HepG2 (cell line): Measurements from ENCODE around the gene PPP1CC. TPM values are rescaled to one million over a fixed set of nuclear protein-coding genes. Genes with fewer than 3 reads are reported as not detected.

ENCODE experiments used
- ATAC-seq: fragments of 200-7000 bp; cut with Tn5 transposase; 3 replicates; pipeline ENCODE4 v1.9.1; 2020; ENCODE audit warnings: mild to moderate bottlenecking, moderate library complexity
- BruUV-seq: library from RNA; stranded (reverse); fragments of 400-500 nt; replicated peaks from 2 replicates; lab custom pipeline; 2021; lab: Mats Ljungman, UMichigan
- CTCF ChIA-PET: fragments of 300-600 bp; formaldehyde crosslinking; extraction: SDS; loops from one replicate; lab custom pipeline; 2021; ENCODE audit warnings: low total read pairs, inconsistent platforms, low intra/inter-chr PET ratio; lab: Yijun Ruan, JAX
- POLR2A ChIA-PET: fragments of 350-600 bp; sonication (Branson Sonifier 250); formaldehyde crosslinking; loops from one replicate; lab custom pipeline; 2020; ENCODE audit warnings: antibody characterized with exemption, inconsistent platforms; lab: Yijun Ruan, JAX
- DNase-seq: peaks from one replicate; pipeline ENCODE4 v3.0.0-alpha.2; 2015; ENCODE audit warnings: low spot score
- FAIRE-seq: peaks from 3 replicates; lab custom pipeline; 2011; peaks lifted over from hg19 to GRCh38; lab: Jason Lieb, UNC
- H2AFZ ChIP-seq: one replicate; pipeline ENCODE4 v1.6.1; 2011; ENCODE audit warnings: low read length, inconsistent platforms
- H3K27ac ChIP-seq: fragments of 300-600 bp; 3 replicates; pipeline ENCODE4 v1.8.0; 2011; ENCODE audit warnings: mixed run types, mild to moderate bottlenecking, mixed read lengths, low read length, inconsistent platforms; ENCODE audit not compliant: insufficient read depth; ENCODE audit errors: extremely low read length
- H3K27me3 ChIP-seq, 2 experiments: fragments of 200-600 bp in 1 of 2; 2 replicates in 1 of 2; 3 replicates in 1 of 2; pipeline versions ENCODE4 v1.6.0 to v1.8.0; 2011; ENCODE audit warnings: low read length in 2 of 2, mild to moderate bottlenecking in 2 of 2, moderate library complexity in 2 of 2, inconsistent platforms in 1 of 2; ENCODE audit not compliant: insufficient read depth in 2 of 2, control insufficient read depth in 1 of 2
- H3K36me3 ChIP-seq, 2 experiments: fragments of 200-600 bp in 1 of 2; replicated peaks in 1 of 2; 2 replicates in 1 of 2; 3 replicates in 1 of 2; pipeline versions ENCODE4 v1.5.1 to v1.8.0; 2011; ENCODE audit warnings: low read length in 2 of 2, inconsistent platforms in 1 of 2; ENCODE audit not compliant: insufficient read depth in 2 of 2, control insufficient read depth in 1 of 2
- H3K4me1 ChIP-seq: 2 replicates; pipeline ENCODE4 v1.5.1; 2012; ENCODE audit warnings: low read length, inconsistent platforms; ENCODE audit not compliant: insufficient read depth
- H3K4me2 ChIP-seq: 2 replicates; pipeline ENCODE4 v1.6.0; 2011; ENCODE audit warnings: low read depth, low read length, inconsistent platforms
- H3K4me3 ChIP-seq, 3 experiments: fragments of 200-600 bp in 1 of 3; sonication (generic), shearing (Covaris generic) in 1 of 3; replicated peaks in 1 of 3; 2 replicates each; pipeline ENCODE4 v1.5.1; 2011 to 2016; ENCODE audit warnings: low read length in 3 of 3, inconsistent platforms in 2 of 3, low read depth in 2 of 3, mild to moderate bottlenecking in 2 of 3, control low read depth in 1 of 3, mixed read lengths in 1 of 3; ENCODE audit not compliant: insufficient read depth in 1 of 3
- H3K79me2 ChIP-seq: one replicate; pipeline ENCODE4 v1.6.1; 2011; ENCODE audit warnings: low read length, inconsistent platforms; ENCODE audit not compliant: insufficient read depth
- H3K9ac ChIP-seq: 2 replicates; pipeline ENCODE4 v1.6.0; 2011; ENCODE audit warnings: mild to moderate bottlenecking, low read depth, low read length, inconsistent platforms; ENCODE audit not compliant: insufficient read depth
- H3K9me3 ChIP-seq: 2 replicates; pipeline ENCODE4 v1.5.1; 2012; ENCODE audit warnings: mild to moderate bottlenecking, low read length
- H4K20me1 ChIP-seq: 2 replicates; pipeline ENCODE4 v1.6.0; 2011; ENCODE audit warnings: inconsistent platforms, mild to moderate bottlenecking, low read length, moderate library complexity; ENCODE audit not compliant: insufficient read depth
- BCL6 ChIP-seq: IDR thresholded peaks from 2 replicates; pipeline ENCODE4 v1.6.1; 2016; ENCODE audit warnings: missing genetic modification reagents, missing compliant biosample characterization
- FOXC1 ChIP-seq: sonication (generic); formaldehyde crosslinking; IDR thresholded peaks from 2 replicates; pipeline ENCODE4 v1.8.0; 2022; ENCODE audit warnings: mild to moderate bottlenecking, missing genetic modification reagents, borderline replicate concordance
- GFI1 ChIP-seq: sonication (generic); formaldehyde crosslinking; IDR thresholded peaks from 2 replicates; pipeline ENCODE4 v1.5.0; 2020; ENCODE audit warnings: missing genetic modification reagents, mild to moderate bottlenecking, borderline replicate concordance
- HOXD1 ChIP-seq: sonication (generic); formaldehyde crosslinking; IDR thresholded peaks from 2 replicates; pipeline ENCODE4 v1.5.0; 2020; ENCODE audit warnings: missing genetic modification reagents
- KMT2B ChIP-seq: IDR thresholded peaks from 2 replicates; pipeline ENCODE4 v1.6.1; 2016; ENCODE audit warnings: missing genetic modification reagents, missing compliant biosample characterization
- MYC ChIP-seq: sonication (generic); formaldehyde crosslinking; IDR thresholded peaks from 2 replicates; pipeline ENCODE4 v1.9.0; 2021; ENCODE audit warnings: missing genetic modification reagents, borderline replicate concordance
- PHF8 ChIP-seq: sonication (generic); formaldehyde crosslinking; IDR thresholded peaks from 2 replicates; pipeline ENCODE4 v1.5.0; 2020; ENCODE audit warnings: missing genetic modification reagents
- SNRNP70 ChIP-seq: fragments of 200-400 bp; formaldehyde crosslinking; IDR thresholded peaks from 2 replicates; pipeline ENCODE4 v1.6.1; 2017; ENCODE audit warnings: mild to moderate bottlenecking, low read depth, low read length, moderate library complexity
- SP5 ChIP-seq: IDR thresholded peaks from 2 replicates; pipeline ENCODE4 v1.6.1; 2016; ENCODE audit warnings: low read depth, borderline replicate concordance
- TFAP4 ChIP-seq: sonication (generic); IDR thresholded peaks from 2 replicates; pipeline ENCODE4 v1.6.1; 2016; ENCODE audit warnings: low read depth, borderline replicate concordance
- ZFX ChIP-seq: sonication (generic); formaldehyde crosslinking; IDR thresholded peaks from 2 replicates; pipeline ENCODE4 v1.4.0; 2020; ENCODE audit warnings: mild to moderate bottlenecking, low read depth, missing genetic modification reagents, moderate library complexity
- ZMAT3 ChIP-seq: sonication (generic); formaldehyde crosslinking; conservative IDR thresholded peaks from 2 replicates; pipeline ENCODE4 v1.7.0; 2021; ENCODE audit warnings: missing genetic modification reagents
- WGBS: methylation state at CpG from one replicate; pipeline ENCODE4 v1.1.6; 2017; ENCODE audit warnings: low lambda C conversion rate; 5-methylcytosine and 5-hydroxymethylcytosine counted together
- in situ Hi-C: cut with HindIII; loops from 2 replicates; pipeline ENCODE4 v1.10.0; 2017; ENCODE audit warnings: low pct_unique_long_range_greater_than_20kb; ENCODE audit not compliant: extremely low pct_ligation_motif_present
- intact Hi-C: fragments of 100-400 bp; cut with micrococcal nuclease; formaldehyde crosslinking; loops from one replicate; pipeline ENCODE4 v1.10.0; 2022; ENCODE audit not compliant: unreplicated experiment
- polyA plus RNA-seq, 8 experiments: library from polyadenylated mRNA; depleted of rRNA in 3 of 8; stranded (reverse) in 7 of 8; unstranded in 1 of 8; fragments of >200 nt; fragmentation: Illumina TruSeq in 4 of 8; extraction: Trizol in 4 of 8; gene quantifications; 2 replicates each; pipeline versions ENCODE4 v1.2.1 to v1.2.3, GENCODE V29; 2011 to 2016; ENCODE audit warnings: low read depth in 4 of 8, missing spikeins in 1 of 8, mixed read lengths in 1 of 8; ENCODE audit not compliant: insufficient read depth in 1 of 8
- total RNA-seq, 5 experiments: library from RNA; depleted of rRNA; stranded (reverse); fragments of >200 nt; fragmentation: Illumina TruSeq; extraction: Trizol; gene quantifications; 2 replicates each; pipeline ENCODE4 v1.2.3, GENCODE V29; 2016; ENCODE audit warnings: low read depth in 1 of 5
- TF ChIP-seq, protein P1 (sequence below): sonication (generic); formaldehyde crosslinking; IDR thresholded peaks from one replicate; pipeline ENCODE4 v1.5.1; 2020; ENCODE audit warnings: mild to moderate bottlenecking, missing genetic modification reagents; ENCODE audit errors: not compliant biosample characterization

Gene PPP1CC
- total and polyA plus RNA-seq, 2 of the 13 experiments (the other 11 are each of a cell fraction or from before 2014, with no cell fraction given), result 178 to 187 TPM

GRCh38 chr12:110699591-110700445, 42.9 kb downstream of the PPP1CC start:
- intact Hi-C loops, result loop anchor here (2.0 to 5.0 kb wide), 2 partner anchors 187 to 231 kb away; partner anchors contain the start of genes FAM216A and GPN3
- CTCF ChIA-PET, result interaction anchor here (1.2 kb wide), 1 partner anchor 126 kb away, joined by 4 read pairs; no protein-coding TSS in a partner anchor
- no peak for FAIRE-seq
- TF ChIP-seq ZMAT3 (CRISPR knock-in tag) (no peak), SP5 (peak; percentile 84), PHF8 (CRISPR knock-in tag) (0 out of 2 replicates have a peak, but pooled peaks have one; percentile 5), KMT2B (CRISPR knock-in tag) (0 out of 2 replicates have a peak, but pooled peaks have one; percentile 22), SNRNP70 (no peak), HOXD1 (CRISPR knock-in tag) (0 out of 2 replicates have a peak, but pooled peaks have one; percentile 16), MYC (0 out of 2 replicates have a peak, but pooled peaks have one; percentile 31), BCL6 (CRISPR knock-in tag) (no peak), TFAP4 (no peak), ZFX (0 out of 2 replicates have a peak, but pooled peaks have one; percentile 15), FOXC1 (0 out of 2 replicates have a peak, but pooled peaks have one; percentile 46), GFI1 (CRISPR knock-in tag) (no peak)
- TF ChIP-seq, protein P1, sequence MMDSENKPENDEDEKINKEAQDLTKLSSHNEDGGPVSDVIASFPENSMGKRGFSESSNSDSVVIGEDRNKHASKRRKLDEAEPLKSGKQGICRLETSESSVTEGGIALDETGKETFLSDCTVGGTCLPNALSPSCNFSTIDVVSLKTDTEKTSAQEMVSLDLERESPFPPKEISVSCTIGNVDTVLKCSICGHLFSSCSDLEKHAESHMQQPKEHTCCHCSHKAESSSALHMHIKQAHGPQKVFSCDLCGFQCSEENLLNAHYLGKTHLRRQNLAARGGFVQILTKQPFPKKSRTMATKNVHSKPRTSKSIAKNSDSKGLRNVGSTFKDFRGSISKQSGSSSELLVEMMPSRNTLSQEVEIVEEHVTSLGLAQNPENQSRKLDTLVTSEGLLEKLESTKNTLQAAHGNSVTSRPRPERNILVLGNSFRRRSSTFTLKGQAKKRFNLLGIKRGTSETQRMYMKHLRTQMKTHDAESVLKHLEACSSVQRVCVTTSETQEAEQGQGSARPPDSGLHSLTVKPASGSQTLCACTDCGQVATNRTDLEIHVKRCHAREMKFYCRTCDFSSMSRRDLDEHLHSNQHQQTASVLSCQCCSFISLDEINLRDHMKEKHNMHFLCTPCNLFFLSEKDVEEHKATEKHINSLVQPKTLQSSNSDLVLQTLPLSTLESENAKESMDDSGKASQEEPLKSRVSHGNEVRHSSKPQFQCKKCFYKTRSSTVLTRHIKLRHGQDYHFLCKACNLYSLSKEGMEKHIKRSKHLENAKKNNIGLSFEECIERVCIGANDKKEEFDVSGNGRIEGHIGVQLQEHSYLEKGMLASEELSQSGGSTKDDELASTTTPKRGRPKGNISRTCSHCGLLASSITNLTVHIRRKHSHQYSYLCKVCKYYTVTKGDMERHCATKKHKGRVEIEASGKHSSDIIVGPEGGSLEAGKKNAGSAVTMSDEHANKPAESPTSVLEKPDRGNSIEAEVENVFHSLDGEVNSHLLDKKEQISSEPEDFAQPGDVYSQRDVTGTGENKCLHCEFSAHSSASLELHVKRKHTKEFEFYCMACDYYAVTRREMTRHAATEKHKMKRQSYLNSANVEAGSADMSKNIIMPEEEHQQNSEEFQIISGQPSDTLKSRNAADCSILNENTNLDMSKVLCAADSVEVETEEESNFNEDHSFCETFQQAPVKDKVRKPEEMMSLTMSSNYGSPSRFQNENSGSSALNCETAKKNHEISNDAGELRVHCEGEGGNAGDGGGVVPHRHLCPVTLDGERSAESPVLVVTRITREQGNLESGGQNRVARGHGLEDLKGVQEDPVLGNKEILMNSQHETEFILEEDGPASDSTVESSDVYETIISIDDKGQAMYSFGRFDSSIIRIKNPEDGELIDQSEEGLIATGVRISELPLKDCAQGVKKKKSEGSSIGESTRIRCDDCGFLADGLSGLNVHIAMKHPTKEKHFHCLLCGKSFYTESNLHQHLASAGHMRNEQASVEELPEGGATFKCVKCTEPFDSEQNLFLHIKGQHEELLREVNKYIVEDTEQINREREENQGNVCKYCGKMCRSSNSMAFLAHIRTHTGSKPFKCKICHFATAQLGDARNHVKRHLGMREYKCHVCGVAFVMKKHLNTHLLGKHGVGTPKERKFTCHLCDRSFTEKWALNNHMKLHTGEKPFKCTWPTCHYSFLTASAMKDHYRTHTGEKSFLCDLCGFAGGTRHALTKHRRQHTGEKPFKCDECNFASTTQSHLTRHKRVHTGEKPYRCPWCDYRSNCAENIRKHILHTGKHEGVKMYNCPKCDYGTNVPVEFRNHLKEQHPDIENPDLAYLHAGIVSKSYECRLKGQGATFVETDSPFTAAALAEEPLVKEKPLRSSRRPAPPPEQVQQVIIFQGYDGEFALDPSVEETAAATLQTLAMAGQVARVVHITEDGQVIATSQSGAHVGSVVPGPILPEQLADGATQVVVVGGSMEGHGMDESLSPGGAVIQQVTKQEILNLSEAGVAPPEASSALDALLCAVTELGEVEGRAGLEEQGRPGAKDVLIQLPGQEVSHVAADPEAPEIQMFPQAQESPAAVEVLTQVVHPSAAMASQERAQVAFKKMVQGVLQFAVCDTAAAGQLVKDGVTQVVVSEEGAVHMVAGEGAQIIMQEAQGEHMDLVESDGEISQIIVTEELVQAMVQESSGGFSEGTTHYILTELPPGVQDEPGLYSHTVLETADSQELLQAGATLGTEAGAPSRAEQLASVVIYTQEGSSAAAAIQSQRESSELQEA, result no peak

More at GRCh38 chr12:110699591-110700445, 42.9 kb downstream of the PPP1CC start:
- no TSS peak for BruUV-seq
- POLR2A ChIA-PET, result no interaction called here
- no peaks in the 10 kb centered on the region for H4K20me1 ChIP-seq
- no peak overlapping the region for H2AFZ ChIP-seq
- in situ Hi-C loops, result loop anchor here (5.0 kb wide), 1 partner anchor 127 kb away; no protein-coding TSS in a partner anchor
- no peaks in the 10 kb centered on the region for H3K79me2 ChIP-seq
- H3K27ac ChIP-seq, result no peak overlapping the region
- peak overlapping the region in 1 of 3 experiments; percentile 74; a peak in 2 of 6 replicates for H3K4me3 ChIP-seq
- 30% methylated on average over 21 of the region's 28 CpGs for WGBS
- peak overlapping the region; percentile 98 for H3K4me2 ChIP-seq
- H3K4me1 ChIP-seq, result peaks cover 23% of the 10 kb centered on the region
- H3K36me3 ChIP-seq, result no peaks in the 10 kb centered on the region
- H3K9ac ChIP-seq, result no peak overlapping the region
- H3K9me3 ChIP-seq, result no peaks in the 10 kb centered on the region
- peak; percentile 39 for DNase-seq
- ATAC-seq, result peak; percentile 61
- H3K27me3 ChIP-seq, result peaks cover 0 to 12% of the 10 kb centered on the region in 2 experiments; a peak in 2 of 5 replicates
